Stomach (tissue), 4 donors: Measurements from ENCODE around the gene TIMELESS.

Source experiments
- EP300 ChIP-seq: sonication (generic); formaldehyde crosslinking; IDR thresholded peaks from one replicate; pipeline ENCODE4 v1.6.1; 2017; ENCODE audit warnings: antibody characterized with exemption
- POLR2A ChIP-seq, 4 donors: fragments of 450-650 bp; IDR thresholded peaks; one replicate each; pipeline ENCODE4 v1.6.1; 2016; ENCODE audit warnings: antibody characterized with exemption in 4 of 4, control low read depth in 2 of 4, mild to moderate bottlenecking in 1 of 4, moderate library complexity in 1 of 4
- POLR2AphosphoS5 ChIP-seq, 3 donors: sonication (generic); formaldehyde crosslinking; IDR thresholded peaks; one replicate each; pipeline ENCODE4 v1.6.1; 2016; ENCODE audit warnings: antibody characterized with exemption in 3 of 3
- TF ChIP-seq, protein P1 (sequence below), 7 experiments: fragments of 450-650 bp in 4 of 7; fragments of 200-600 bp in 3 of 7; sonication (generic) in 3 of 7; IDR thresholded peaks; one replicate each; pipeline ENCODE4 v1.5.1; 2016 to 2019; ENCODE audit warnings: antibody characterized with exemption in 7 of 7, control low read depth in 2 of 7, mild to moderate bottlenecking in 1 of 7

DNA sequence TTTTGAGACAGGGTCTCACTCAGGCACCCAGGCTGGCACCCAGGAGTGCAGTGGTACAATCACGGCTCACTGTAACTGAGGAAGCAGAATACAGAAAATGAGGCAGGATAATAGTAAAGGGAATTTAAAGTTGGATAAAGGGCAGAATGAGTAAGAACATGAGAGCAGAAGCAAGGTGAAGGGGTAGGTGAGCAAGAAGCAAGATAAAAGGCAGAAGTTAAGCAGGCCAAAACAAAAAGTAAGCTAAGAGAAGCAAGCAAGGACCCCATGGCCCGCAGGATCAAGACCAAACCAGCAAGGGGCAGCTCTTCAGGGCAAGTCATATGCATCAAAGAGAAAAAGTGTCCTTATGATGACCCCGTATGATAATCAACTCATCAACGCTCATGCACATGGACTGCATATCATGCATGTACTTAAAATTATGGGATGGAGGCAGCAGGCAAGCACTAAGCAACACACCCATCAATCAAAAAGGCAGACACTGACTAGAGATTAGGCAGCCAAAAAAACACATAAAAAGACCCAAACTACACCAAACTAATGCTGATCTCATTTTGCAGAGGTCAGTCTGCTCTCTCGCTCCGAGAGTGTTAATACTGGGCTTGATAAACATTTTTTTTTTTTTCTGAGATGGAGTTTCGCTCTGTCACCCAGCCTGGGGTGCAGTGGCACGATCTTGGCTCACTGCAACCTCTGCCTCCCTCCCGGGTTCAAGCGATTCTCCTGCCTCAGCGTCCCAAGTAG lies 11.6 kb downstream of the TIMELESS start:
- TF ChIP-seq, protein P1, sequence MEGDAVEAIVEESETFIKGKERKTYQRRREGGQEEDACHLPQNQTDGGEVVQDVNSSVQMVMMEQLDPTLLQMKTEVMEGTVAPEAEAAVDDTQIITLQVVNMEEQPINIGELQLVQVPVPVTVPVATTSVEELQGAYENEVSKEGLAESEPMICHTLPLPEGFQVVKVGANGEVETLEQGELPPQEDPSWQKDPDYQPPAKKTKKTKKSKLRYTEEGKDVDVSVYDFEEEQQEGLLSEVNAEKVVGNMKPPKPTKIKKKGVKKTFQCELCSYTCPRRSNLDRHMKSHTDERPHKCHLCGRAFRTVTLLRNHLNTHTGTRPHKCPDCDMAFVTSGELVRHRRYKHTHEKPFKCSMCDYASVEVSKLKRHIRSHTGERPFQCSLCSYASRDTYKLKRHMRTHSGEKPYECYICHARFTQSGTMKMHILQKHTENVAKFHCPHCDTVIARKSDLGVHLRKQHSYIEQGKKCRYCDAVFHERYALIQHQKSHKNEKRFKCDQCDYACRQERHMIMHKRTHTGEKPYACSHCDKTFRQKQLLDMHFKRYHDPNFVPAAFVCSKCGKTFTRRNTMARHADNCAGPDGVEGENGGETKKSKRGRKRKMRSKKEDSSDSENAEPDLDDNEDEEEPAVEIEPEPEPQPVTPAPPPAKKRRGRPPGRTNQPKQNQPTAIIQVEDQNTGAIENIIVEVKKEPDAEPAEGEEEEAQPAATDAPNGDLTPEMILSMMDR (IDR thresholded peaks at IDR 0.05) = no peak
- no peak for TF ChIP-seq POLR2AphosphoS5 (IDR thresholded peaks at IDR 0.05)
- TF ChIP-seq POLR2A (IDR thresholded peaks at IDR 0.05) = no peak
- TF ChIP-seq EP300 = no peak
